GM21423 (cell line): Measurements from ENCODE around the gene KAT7.

Source experiments
- ATAC-seq: cut with Tn5 transposase; IDR thresholded peaks from one replicate; pipeline ENCODE4 v1.9.1; 2021; ENCODE audit warnings: mild to moderate bottlenecking, moderate library complexity; ENCODE audit not compliant: unreplicated experiment

The KAT7 gene

DNA sequence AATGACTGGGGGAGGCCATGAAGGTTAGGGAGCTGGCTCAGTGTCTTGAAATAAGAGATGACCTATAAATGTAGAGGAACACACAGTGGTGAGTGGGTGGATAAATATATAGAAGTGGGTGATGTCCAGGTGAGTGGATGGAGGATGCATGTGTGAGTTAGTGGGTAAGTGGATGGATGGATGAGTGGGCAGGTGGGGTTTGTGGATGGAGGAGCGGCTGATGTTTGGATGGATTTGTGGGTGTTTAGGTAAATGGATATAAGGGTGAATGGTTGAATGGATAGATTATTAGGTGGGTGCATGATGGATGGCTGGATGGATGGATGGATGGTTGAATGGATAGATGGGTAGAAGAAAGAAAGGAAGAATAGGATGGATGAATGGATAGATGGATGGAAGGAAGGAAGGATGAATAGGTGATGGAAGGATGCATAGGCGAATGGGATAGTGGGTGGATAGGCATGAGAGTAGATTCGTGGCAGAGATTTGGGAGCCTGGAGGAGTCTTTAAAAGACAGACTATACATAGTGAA is 78.5 kb downstream of the KAT7 start:
- ATAC-seq: no peak

DNA sequence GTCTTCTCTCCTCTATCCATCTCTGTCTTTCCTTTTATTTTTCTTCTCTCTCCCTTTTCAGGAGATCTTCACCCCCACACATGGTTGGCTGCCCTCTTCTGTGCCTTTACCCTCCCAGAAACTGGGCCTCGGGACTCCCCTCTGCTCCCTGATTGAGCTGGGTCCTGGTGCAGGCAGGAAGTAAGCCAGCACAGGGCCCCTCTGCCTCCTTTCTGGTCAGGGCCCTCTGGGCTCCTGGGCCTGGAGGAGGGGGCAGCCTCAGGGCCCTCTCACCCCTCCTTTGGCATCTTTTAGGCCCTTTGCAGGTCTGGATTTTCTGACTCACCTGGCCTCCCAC is 80.5 kb downstream of the KAT7 start:
- ATAC-seq: no peak

DNA sequence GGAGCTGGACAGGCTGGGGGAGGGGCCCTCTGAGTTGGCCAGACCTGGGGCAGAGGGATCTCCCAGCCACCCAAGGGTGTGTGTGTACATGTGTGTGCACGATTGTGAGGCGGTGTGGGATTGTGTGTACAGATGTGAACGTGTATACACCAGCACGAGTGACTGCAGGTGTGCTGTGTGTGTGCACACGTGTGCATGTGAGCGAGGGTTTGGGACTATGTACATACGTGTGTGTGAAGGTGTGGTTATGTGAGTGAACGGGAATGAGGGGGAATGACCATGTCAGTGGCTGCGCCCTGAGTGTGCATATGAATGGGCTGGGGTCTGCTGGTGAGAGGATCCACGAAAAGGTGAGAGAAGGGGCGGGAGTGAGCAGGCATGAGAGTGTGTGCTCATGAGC is 81.8 kb downstream of the KAT7 start:
- ATAC-seq: no peak

DNA sequence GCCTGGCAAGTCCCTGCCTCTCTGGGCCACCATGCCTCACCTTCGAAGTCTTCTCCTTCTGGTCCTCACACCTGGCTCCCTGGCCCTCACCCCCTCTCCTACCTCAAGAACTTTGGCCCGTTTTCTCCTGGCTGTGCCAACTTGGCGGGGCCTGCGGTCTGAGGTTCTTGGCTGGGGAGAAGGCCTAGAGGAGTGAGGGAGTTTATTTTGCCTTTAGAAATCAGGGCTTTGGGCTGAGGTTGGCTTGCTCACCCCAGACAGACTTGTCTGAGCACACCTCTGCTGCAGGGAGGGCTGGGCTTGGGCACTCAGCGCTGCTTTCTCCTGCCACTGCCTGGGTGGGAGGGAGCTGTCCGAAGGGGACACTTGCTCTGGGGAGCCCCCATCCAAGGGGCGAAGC is 82.7 kb downstream of the KAT7 start:
- ATAC-seq: no peak

DNA sequence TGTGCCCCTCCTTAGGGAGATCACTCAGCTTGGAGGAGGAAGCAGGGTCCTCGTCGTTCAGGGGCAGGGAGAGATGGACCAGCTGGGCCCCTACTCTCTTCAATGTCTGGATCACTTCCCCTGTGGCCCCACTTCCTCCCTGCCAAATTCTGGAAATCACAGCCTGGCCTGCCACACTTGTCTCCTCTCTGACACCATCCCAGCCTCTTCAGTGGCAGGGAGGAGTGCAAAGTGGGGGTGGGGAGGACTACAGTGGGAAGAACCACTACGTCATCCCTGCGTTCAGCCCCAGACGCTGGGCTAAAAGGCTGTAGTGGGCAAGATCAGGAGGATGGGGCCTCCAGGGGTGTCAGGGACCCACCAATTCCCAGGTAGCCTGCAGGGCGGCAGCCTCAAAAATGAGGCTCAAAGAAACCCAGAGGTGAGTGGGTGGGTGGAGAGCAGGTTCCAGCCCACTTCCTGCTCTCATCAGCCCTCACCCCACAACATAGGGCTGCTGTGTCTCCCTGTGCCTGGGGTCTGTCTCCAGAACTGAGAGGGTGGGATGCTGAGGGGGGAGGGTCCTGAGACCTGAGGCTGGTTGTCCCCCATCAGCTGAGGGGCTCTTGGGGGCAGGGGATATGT is 84.4 kb downstream of the KAT7 start:
- ATAC-seq: no peak

DNA sequence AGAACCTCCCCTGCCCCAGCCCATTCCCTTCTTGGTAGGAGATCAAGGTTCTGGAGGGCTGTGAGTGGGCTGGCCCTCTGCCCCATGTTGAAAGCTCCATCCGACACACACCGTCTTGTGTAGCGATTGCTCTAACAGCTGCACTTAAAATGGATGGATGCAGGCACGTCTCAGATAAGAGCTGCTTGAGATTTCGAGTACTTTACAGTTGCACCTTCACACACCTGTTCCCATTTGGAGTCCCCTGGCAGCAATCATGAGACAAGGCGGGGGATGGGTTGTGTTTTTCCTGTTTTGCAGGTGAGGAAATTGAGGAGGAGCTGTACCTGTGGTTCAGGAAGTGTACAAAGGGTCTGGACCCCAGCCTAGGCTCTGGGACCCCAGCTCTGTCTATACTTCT is 85.0 kb downstream of the KAT7 start:
- ATAC-seq: no peak

DNA sequence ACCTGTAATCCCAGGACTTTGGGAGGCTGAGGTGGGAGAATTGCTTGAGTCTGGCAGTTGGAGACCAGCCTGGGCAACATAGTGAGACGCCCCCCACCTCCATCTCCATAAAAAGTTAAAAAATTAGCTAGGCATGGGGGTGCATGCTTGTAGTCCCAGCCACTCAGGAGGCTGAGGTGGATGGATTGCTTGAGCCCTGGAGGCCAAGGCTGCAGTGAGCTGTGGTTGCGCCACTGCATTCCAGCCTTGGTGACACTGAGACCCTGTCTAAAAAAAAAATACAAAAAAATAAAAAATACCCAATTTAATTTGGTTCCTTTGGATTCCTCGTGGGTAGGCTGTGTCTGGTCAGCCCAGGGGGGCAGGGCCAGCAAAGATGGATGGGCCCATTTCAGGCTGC is 85.4 kb downstream of the KAT7 start:
- ATAC-seq: no peak

DNA sequence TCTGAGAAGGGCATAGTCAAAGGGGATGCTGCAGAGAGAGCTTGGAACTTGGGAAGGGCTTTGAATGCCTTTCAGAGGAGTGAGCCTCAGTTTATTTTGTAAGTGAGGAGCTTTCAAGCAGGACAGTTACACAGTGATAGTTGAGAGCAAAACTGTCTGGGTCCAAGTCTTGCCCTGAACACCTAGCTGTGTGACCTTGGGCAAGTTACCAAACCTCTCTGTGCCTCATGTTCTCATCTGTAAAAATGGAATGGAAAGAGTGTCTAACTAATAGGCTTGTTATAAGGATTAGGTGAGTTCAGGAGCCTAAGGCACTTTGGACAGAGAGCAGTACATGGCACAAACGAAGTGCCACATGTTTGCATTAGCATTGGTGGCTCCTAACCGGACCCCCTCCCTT is 86.4 kb downstream of the KAT7 start:
- ATAC-seq: no peak

DNA sequence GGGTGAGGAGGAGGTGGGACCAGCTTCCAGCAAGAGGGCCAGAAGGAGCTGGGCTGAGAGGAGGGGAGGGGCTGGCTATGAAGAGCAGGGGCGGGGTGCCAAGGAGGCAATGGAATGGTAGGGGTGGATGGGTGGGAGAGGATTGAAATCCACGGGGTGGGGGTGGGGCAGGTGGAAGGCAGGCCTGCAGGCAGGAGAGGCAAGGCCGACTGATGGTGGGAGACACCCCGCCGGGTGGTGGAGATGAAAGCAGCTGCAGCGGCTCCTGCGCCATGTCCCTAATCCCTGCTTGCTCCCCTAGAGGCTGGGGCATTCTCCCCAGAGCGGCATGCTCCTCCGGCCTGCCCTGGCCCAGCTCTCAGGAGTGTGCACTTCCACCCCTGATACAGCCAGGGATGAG is 87.2 kb downstream of the KAT7 start:
- no peak for ATAC-seq

DNA sequence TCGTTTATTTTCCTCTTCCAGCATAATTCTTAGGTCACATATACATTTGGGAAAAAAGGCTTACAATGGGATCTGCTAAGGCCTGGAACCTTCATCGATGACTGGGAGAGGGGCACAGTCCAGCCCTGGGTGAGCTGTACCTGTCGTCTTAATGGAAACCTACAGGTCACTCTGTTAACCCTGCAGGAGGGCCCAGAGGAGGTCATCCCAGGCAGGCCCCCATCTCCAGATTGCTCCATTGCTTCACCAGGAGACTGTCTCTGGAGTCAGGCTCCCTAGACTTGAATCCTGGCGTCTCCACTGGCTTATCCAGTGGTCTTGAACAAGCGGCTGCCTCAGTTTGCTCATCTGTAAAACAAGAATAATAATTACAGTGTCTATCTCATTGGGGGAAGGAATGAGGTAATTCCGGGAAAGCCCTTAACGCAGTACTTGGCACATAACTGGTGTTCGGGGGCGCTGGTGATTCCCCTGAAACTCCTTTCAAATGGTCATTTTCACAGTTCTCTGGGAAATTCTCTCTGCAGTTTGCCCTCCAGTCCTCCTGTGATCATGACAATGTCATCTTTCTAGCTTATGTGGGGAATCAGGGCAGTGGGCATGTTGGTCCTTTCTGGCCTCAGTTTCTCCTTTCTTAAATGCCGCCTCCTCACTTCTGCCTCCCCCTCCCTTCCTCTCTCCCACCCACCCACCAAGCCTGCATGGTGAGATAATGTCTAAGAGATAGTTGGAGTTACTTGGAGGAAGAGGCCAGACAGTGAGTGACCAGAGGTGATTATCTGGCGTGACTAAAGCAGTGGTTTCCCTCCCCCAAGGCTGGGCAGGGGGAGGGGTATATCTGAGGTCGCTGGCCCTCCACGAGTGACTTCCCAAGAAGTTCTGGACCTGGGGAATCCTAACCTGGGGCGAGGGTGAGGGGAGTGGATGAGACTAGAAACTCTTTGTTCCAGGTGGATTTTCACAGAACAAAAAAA is 90.7 kb downstream of the KAT7 start:
- no peak for ATAC-seq

DNA sequence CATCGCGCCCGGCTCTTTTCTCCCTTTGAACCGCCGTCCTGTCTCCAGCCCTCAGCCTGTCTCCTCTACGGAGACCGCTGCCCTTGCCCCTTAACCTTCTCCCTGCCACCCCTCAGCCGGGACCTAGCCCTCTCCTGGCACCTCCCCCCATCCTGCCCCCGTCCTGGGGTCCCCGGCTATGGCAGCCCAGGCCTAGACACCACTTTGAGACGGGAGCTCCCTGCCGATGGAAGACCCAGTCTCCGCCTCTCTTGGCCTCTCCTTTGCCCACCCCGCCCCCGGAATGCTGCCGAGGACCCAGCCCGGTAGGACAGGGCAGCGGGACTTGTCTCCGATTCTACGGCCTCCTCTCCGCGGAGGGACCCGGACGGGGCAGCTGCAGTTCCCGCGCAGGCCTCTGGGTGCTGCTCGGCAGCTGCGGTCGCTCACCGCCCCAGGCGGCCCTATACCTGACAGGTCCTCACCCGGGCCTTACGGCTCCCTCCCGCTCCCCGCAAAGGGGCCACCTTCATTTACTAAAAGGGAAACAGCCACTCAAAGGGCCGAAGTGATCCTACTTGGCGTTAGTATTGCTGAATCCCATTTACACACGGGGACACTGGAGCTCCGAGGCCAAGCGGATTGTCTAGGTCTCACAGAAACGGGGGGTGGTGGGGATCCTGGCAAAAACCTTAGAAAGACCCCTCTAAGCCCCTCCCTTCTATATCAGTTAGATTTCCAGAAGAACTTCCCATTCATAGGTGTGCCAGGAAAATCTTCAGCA is 92.0 kb downstream of the KAT7 start:
- no peak for ATAC-seq

DNA sequence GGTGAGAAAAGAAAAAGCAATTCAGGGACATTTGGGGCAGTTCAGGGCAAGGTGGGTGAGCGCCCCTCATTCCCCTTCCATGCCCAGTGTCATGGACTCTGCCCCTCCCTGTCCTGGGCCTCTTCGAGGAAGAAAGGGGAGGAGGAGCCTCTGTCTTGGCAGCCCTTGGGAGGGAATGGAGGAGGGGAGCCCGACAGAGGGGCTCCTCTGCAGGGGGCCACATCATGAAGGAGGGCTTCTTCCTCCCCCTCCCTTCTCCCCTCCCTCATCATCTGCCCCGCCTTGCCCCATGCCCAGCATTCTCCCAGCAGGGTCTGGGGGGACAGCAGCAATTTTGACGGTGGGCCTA is 92.5 kb downstream of the KAT7 start:
- no peak for ATAC-seq

DNA sequence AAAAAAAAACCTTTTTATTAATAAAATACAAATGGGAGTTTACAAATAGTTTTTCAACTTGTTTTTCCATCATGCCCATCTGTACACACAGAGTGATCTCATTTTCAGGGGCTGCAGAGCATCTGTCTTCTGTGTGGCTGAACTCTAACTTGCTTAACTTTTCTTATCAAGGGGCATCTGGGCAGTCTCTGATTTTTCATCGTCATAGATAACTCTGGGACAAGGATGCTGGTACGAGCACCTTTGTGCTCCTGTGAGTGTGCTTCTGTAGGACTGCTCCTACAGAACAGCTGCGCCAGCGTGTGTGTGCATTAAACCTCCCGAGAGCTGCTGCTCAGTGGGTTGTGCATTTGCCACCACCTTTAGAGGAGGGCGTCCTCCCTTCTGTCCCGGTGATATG is 94.0 kb downstream of the KAT7 start:
- no peak for ATAC-seq
